GM21390 (cell line): ENCODE measurements around the gene NBPF26.
"Not testable (repeated sequence)": the region's sequence is repeated elsewhere in the genome, so short reads cannot be mapped to it uniquely, and the experiment has no call there.

Source experiments
- ATAC-seq: cut with Tn5 transposase; IDR thresholded peaks from one replicate; pipeline ENCODE4 v1.9.1; 2021; ENCODE audit not compliant: unreplicated experiment

Gene NBPF26

GRCh38 chr1:120850537-120851421 lies 127.0 kb downstream of the NBPF26 start:
- peak; percentile 90 for ATAC-seq

DNA sequence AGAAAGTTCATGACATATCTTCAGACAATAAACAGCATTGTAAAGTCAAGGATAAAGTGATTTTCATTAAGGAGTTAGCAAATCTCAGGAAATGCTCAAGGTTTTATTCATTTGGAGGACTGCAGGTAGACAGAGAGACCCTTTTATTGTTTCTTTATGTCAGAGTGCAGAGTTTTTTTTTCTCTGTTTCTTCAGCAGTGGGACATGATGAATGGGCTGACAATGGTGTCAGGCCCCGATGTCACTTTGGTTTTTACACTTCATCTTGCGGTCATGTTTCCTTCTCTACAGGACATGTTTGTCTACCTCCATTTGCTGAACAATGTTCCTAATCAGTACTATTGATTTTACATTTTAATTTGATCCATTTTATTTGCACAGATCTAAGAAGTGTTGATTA lies 134.4 kb downstream of the NBPF26 start:
- not testable (repeated sequence) for ATAC-seq

DNA sequence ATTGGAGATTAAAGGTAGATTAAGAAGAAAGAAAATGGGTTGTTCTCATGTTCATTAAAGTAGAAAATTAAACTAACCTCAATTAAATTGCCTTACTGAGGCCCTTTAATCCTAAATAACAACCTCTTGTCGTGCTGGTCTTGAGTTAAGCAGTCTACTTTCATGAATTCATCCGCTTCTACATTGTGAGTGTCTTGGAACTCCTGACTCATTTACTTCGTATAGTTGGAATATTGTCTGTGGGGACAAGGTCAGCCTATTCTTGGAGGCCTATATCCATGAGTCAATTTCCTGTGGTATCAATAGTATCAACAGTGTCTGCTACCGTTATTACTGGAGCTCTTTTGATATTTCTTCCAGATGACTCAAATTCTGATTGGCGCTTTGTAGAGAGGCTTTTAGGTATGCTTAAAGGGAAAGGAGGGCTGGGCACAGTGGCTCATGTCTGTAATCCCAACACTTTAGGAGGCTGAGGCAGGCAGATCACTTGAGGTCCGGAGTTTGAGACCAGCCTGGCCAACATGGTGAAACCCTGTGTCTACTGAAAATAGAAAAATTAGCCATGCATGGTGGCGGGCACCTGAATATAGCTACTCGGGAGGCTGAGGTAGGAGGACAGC lies 136.0 kb downstream of the NBPF26 start:
- not testable (repeated sequence) for ATAC-seq

- ATAC-seq: not testable (repeated sequence)
These were observed 154.5 kb downstream of the NBPF26 start for GRCh38 chr1:120878206-120878605.

- ATAC-seq: not testable (repeated sequence)
These were observed 156.3 kb downstream of the NBPF26 start for GRCh38 chr1:120880056-120880455.

- not testable (repeated sequence) for ATAC-seq
These were observed 158.2 kb downstream of the NBPF26 start for GRCh38 chr1:120881934-120882333.
